GM23338 (cell line): ENCODE measurements around the gene FAM13C. TPM values are rescaled to one million over a fixed set of nuclear protein-coding genes. Genes with fewer than 3 reads are reported as not detected.

Source experiments
- ATAC-seq: fragments of 200-7000 bp; cut with Tn5 transposase; 3 replicates; pipeline ENCODE4 v1.9.1; 2020
- DNase-seq: peaks from one replicate; pipeline ENCODE4 v3.0.0-alpha.2; 2015; ENCODE audit warnings: low spot score
- H2AFZ ChIP-seq: fragments of 200-600 bp; sonication (generic); 2 replicates; pipeline ENCODE4 v1.8.0; 2016; ENCODE audit warnings: antibody characterized with exemption, mild to moderate bottlenecking, moderate library complexity
- H3F3A ChIP-seq: fragments of 200-600 bp; sonication (generic); replicated peaks from 2 replicates; pipeline ENCODE4 v1.8.0; 2017; ENCODE audit warnings: antibody characterized with exemption, mixed run types, low read depth
- H3K27ac ChIP-seq: fragments of 200-600 bp; sonication (generic); 2 replicates; pipeline ENCODE4 v1.6.1; 2016; ENCODE audit warnings: low read depth
- H3K27me3 ChIP-seq: fragments of 200-600 bp; sonication (generic); 2 replicates; pipeline ENCODE4 v1.8.0; 2016; ENCODE audit warnings: mild to moderate bottlenecking, mixed run types, moderate library complexity; ENCODE audit not compliant: insufficient read depth
- H3K36me3 ChIP-seq: fragments of 200-600 bp; sonication (generic); 2 replicates; pipeline ENCODE4 v1.8.0; 2016; ENCODE audit warnings: mild to moderate bottlenecking; ENCODE audit not compliant: insufficient read depth
- H3K4me1 ChIP-seq: fragments of 200-600 bp; sonication (generic); 2 replicates; pipeline ENCODE4 v1.8.0; 2016; ENCODE audit warnings: mild to moderate bottlenecking, moderate library complexity; ENCODE audit not compliant: insufficient read depth
- H3K4me2 ChIP-seq: fragments of 200-600 bp; sonication (generic); 2 replicates; pipeline ENCODE4 v1.7.1; 2017; ENCODE audit warnings: mixed run types
- H3K4me3 ChIP-seq: fragments of 200-600 bp; sonication (generic); 2 replicates; pipeline ENCODE4 v1.6.1; 2016; ENCODE audit warnings: mixed run types
- H3K79me2 ChIP-seq: fragments of 200-600 bp; sonication (generic); replicated peaks from 2 replicates; pipeline ENCODE4 v1.8.0; 2017; ENCODE audit warnings: mild to moderate bottlenecking; ENCODE audit not compliant: insufficient read depth
- H3K9me2 ChIP-seq: fragments of 200-600 bp; sonication (generic); 2 replicates; pipeline ENCODE4 v1.8.0; 2017; ENCODE audit not compliant: insufficient read depth
- H4K20me1 ChIP-seq: fragments of 200-600 bp; sonication (generic); replicated peaks from 2 replicates; pipeline ENCODE4 v1.8.0; 2017; ENCODE audit warnings: mild to moderate bottlenecking; ENCODE audit not compliant: insufficient read depth
- H3K27ac Mint-ChIP-seq: 2 replicates; pipeline ENCODE4 v1.8.0; 2020; ENCODE audit warnings: inconsistent platforms, mild to moderate bottlenecking, moderate library complexity, mixed read lengths
- H3K27me3 Mint-ChIP-seq: 3 replicates; pipeline ENCODE4 v1.8.0; 2022; ENCODE audit warnings: low read depth, mild to moderate bottlenecking, moderate library complexity, mixed read lengths, inconsistent platforms; ENCODE audit not compliant: insufficient read depth, poor library complexity
- H3K36me3 Mint-ChIP-seq: 3 replicates; pipeline ENCODE4 v1.8.0; 2021; ENCODE audit warnings: low read depth, mild to moderate bottlenecking, inconsistent platforms, moderate library complexity, mixed read lengths
- H3K4me1 Mint-ChIP-seq: 3 replicates; pipeline ENCODE4 v1.8.0; 2020; ENCODE audit warnings: mild to moderate bottlenecking, inconsistent platforms, mixed read lengths
- H3K4me3 Mint-ChIP-seq: 3 replicates; pipeline ENCODE4 v1.8.0; 2021; ENCODE audit warnings: moderate library complexity, mild to moderate bottlenecking, inconsistent platforms, mixed read lengths
- H3K9me3 Mint-ChIP-seq: 3 replicates; pipeline ENCODE4 v1.8.0; 2020; ENCODE audit warnings: moderate library complexity, mild to moderate bottlenecking, inconsistent platforms, mixed read lengths
- CREB1 ChIP-seq: fragments of 250-450 bp; sonication (Bioruptor Pico); IDR thresholded peaks from 2 replicates; pipeline ENCODE4 v1.5.0; 2020; ENCODE audit warnings: low read depth, mild to moderate bottlenecking, moderate library complexity
- EZH2 ChIP-seq: fragments of 200-600 bp; sonication (generic); IDR thresholded peaks from one replicate; pipeline ENCODE4 v1.8.0; 2017; ENCODE audit warnings: antibody characterized with exemption, mild to moderate bottlenecking, low read depth; ENCODE audit not compliant: unreplicated experiment
- EZH2phosphoT487 ChIP-seq: fragments of 200-600 bp; sonication (generic); IDR thresholded peaks from one replicate; pipeline ENCODE4 v1.8.1; 2018; ENCODE audit warnings: antibody characterized with exemption; ENCODE audit not compliant: unreplicated experiment
- JUNB ChIP-seq: IDR thresholded peaks from one replicate; pipeline ENCODE4 v1.6.1; 2016; ENCODE audit warnings: antibody characterized with exemption; ENCODE audit not compliant: unreplicated experiment
- NANOG ChIP-seq: IDR thresholded peaks from 2 replicates; pipeline ENCODE4 v1.6.1; 2016; ENCODE audit warnings: antibody characterized with exemption, borderline replicate concordance
- POLR2AphosphoS5 ChIP-seq: IDR thresholded peaks from 2 replicates; pipeline ENCODE4 v1.6.1; 2016; ENCODE audit warnings: antibody characterized with exemption, low read depth
- STAT1 ChIP-seq: IDR thresholded peaks from one replicate; pipeline ENCODE4 v1.6.1; 2016; ENCODE audit warnings: antibody characterized with exemption; ENCODE audit not compliant: unreplicated experiment
- ZNF114 ChIP-seq: fragments of 250-450 bp; sonication (Bioruptor Pico); IDR thresholded peaks from 2 replicates; pipeline ENCODE4 v1.5.0; 2020; ENCODE audit warnings: mild to moderate bottlenecking, moderate library complexity
- ZNF331 ChIP-seq: fragments of 250-450 bp; sonication (Bioruptor Pico); IDR thresholded peaks from 2 replicates; pipeline ENCODE4 v1.5.0; 2020; ENCODE audit warnings: low read depth, mild to moderate bottlenecking, moderate library complexity
- polyA plus RNA-seq: library from polyadenylated mRNA; unstranded; fragments of >200 nt; fragmentation: Nextera tagmentation; extraction: Ambion mirVana; gene quantifications from 2 replicates; pipeline ENCODE4 v1.2.1, GENCODE V29; 2016
- total RNA-seq: library from RNA; depleted of rRNA; stranded (reverse); fragments of >200 nt; shearing (Covaris generic); gene quantifications from 2 replicates; pipeline ENCODE4 v1.2.3, GENCODE V29; 2014
- TF ChIP-seq, protein P1 (sequence below), 2 experiments: fragments of 200-600 bp in 1 of 2; sonication (generic) in 1 of 2; conservative IDR thresholded peaks; 2 replicates each; pipeline versions ENCODE4 v1.5.1 to v1.6.1; 2016 to 2017; ENCODE audit warnings: antibody characterized with exemption in 2 of 2, low read depth in 2 of 2, mild to moderate bottlenecking in 2 of 2, moderate library complexity in 1 of 2
- TF ChIP-seq, protein P2 (sequence below): IDR thresholded peaks from 2 replicates; pipeline ENCODE4 v1.6.1; 2016; ENCODE audit warnings: antibody characterized with exemption
- TF ChIP-seq, protein P3 (sequence below): fragments of 250-450 bp; sonication (Bioruptor Pico); IDR thresholded peaks from 2 replicates; pipeline ENCODE4 v1.5.0; 2020; ENCODE audit warnings: mild to moderate bottlenecking, moderate library complexity
- TF ChIP-seq, protein P4 (sequence below): IDR thresholded peaks from one replicate; pipeline ENCODE4 v1.6.1; 2018; ENCODE audit warnings: antibody characterized with exemption; ENCODE audit not compliant: unreplicated experiment

Gene FAM13C
- total and polyA plus RNA-seq, 2 experiments from 2014 or later: 0.94 to 2.1 TPM

DNA sequence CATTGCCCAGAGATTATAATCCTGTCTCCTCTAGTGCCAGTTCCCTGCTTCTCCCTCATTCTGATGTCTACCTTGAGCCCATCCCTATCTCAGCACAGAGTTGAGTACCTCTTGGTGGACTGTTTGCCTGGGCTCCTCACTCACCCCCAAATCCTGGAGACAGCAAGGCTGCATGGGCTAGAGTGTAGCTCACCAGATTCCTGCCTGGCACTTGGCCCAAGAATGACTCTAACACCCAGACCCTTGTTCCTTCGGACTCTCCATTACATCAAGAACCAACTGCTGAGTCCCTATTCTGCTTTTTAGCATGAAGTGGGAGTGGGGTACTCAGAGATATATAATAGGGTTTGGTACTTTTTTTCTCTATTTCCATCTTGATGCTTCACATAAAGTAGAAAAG is 22.1 kb downstream of the FAM13C start:
- no peaks in the 10 kb centered on the region for H3K79me2 ChIP-seq
- H3K4me1 ChIP-seq: no peaks in the 10 kb centered on the region
- peaks cover 21% of the 10 kb centered on the region for H3K27me3 ChIP-seq
- H3K27ac Mint-ChIP-seq: no peak overlapping the region
- H4K20me1 ChIP-seq: no peaks in the 10 kb centered on the region
- H3K4me3 Mint-ChIP-seq: no peak overlapping the region
- TF ChIP-seq NANOG (no peak), JUNB (no peak), ZNF114 (CRISPR knock-in tag) (no peak), STAT1 (no peak), EZH2phosphoT487 (no peak), ZNF331 (no peak), CREB1 (CRISPR knock-in tag) (no peak), POLR2AphosphoS5 (no peak), EZH2 (no peak)
- TF ChIP-seq, protein P1, sequence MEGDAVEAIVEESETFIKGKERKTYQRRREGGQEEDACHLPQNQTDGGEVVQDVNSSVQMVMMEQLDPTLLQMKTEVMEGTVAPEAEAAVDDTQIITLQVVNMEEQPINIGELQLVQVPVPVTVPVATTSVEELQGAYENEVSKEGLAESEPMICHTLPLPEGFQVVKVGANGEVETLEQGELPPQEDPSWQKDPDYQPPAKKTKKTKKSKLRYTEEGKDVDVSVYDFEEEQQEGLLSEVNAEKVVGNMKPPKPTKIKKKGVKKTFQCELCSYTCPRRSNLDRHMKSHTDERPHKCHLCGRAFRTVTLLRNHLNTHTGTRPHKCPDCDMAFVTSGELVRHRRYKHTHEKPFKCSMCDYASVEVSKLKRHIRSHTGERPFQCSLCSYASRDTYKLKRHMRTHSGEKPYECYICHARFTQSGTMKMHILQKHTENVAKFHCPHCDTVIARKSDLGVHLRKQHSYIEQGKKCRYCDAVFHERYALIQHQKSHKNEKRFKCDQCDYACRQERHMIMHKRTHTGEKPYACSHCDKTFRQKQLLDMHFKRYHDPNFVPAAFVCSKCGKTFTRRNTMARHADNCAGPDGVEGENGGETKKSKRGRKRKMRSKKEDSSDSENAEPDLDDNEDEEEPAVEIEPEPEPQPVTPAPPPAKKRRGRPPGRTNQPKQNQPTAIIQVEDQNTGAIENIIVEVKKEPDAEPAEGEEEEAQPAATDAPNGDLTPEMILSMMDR (conservative IDR thresholded peaks at IDR 0.05; ENCODE audit: low read depth in 2 of 2): no peak
- TF ChIP-seq, protein P2, sequence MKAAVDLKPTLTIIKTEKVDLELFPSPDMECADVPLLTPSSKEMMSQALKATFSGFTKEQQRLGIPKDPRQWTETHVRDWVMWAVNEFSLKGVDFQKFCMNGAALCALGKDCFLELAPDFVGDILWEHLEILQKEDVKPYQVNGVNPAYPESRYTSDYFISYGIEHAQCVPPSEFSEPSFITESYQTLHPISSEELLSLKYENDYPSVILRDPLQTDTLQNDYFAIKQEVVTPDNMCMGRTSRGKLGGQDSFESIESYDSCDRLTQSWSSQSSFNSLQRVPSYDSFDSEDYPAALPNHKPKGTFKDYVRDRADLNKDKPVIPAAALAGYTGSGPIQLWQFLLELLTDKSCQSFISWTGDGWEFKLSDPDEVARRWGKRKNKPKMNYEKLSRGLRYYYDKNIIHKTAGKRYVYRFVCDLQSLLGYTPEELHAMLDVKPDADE: no peak
- TF ChIP-seq, protein P3, sequence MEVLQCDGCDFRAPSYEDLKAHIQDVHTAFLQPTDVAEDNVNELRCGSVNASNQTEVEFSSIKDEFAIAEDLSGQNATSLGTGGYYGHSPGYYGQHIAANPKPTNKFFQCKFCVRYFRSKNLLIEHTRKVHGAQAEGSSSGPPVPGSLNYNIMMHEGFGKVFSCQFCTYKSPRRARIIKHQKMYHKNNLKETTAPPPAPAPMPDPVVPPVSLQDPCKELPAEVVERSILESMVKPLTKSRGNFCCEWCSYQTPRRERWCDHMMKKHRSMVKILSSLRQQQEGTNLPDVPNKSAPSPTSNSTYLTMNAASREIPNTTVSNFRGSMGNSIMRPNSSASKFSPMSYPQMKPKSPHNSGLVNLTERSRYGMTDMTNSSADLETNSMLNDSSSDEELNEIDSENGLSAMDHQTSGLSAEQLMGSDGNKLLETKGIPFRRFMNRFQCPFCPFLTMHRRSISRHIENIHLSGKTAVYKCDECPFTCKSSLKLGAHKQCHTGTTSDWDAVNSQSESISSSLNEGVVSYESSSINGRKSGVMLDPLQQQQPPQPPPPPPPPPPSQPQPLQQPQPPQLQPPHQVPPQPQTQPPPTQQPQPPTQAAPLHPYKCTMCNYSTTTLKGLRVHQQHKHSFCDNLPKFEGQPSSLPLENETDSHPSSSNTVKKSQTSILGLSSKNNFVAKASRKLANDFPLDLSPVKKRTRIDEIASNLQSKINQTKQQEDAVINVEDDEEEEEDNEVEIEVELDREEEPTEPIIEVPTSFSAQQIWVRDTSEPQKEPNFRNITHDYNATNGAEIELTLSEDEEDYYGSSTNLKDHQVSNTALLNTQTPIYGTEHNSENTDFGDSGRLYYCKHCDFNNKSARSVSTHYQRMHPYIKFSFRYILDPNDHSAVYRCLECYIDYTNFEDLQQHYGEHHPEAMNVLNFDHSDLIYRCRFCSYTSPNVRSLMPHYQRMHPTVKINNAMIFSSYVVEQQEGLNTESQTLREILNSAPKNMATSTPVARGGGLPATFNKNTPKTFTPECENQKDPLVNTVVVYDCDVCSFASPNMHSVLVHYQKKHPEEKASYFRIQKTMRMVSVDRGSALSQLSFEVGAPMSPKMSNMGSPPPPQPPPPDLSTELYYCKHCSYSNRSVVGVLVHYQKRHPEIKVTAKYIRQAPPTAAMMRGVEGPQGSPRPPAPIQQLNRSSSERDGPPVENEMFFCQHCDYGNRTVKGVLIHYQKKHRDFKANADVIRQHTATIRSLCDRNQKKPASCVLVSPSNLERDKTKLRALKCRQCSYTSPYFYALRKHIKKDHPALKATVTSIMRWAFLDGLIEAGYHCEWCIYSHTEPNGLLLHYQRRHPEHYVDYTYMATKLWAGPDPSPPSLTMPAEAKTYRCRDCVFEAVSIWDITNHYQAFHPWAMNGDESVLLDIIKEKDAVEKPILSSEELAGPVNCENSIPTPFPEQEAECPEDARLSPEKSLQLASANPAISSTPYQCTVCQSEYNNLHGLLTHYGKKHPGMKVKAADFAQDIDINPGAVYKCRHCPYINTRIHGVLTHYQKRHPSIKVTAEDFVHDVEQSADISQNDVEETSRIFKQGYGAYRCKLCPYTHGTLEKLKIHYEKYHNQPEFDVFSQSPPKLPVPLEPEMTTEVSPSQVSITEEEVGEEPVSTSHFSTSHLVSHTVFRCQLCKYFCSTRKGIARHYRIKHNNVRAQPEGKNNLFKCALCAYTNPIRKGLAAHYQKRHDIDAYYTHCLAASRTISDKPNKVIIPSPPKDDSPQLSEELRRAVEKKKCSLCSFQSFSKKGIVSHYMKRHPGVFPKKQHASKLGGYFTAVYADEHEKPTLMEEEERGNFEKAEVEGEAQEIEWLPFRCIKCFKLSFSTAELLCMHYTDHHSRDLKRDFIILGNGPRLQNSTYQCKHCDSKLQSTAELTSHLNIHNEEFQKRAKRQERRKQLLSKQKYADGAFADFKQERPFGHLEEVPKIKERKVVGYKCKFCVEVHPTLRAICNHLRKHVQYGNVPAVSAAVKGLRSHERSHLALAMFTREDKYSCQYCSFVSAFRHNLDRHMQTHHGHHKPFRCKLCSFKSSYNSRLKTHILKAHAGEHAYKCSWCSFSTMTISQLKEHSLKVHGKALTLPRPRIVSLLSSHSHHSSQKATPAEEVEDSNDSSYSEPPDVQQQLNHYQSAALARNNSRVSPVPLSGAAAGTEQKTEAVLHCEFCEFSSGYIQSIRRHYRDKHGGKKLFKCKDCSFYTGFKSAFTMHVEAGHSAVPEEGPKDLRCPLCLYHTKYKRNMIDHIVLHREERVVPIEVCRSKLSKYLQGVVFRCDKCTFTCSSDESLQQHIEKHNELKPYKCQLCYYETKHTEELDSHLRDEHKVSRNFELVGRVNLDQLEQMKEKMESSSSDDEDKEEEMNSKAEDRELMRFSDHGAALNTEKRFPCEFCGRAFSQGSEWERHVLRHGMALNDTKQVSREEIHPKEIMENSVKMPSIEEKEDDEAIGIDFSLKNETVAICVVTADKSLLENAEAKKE: no peak
- TF ChIP-seq, protein P4, sequence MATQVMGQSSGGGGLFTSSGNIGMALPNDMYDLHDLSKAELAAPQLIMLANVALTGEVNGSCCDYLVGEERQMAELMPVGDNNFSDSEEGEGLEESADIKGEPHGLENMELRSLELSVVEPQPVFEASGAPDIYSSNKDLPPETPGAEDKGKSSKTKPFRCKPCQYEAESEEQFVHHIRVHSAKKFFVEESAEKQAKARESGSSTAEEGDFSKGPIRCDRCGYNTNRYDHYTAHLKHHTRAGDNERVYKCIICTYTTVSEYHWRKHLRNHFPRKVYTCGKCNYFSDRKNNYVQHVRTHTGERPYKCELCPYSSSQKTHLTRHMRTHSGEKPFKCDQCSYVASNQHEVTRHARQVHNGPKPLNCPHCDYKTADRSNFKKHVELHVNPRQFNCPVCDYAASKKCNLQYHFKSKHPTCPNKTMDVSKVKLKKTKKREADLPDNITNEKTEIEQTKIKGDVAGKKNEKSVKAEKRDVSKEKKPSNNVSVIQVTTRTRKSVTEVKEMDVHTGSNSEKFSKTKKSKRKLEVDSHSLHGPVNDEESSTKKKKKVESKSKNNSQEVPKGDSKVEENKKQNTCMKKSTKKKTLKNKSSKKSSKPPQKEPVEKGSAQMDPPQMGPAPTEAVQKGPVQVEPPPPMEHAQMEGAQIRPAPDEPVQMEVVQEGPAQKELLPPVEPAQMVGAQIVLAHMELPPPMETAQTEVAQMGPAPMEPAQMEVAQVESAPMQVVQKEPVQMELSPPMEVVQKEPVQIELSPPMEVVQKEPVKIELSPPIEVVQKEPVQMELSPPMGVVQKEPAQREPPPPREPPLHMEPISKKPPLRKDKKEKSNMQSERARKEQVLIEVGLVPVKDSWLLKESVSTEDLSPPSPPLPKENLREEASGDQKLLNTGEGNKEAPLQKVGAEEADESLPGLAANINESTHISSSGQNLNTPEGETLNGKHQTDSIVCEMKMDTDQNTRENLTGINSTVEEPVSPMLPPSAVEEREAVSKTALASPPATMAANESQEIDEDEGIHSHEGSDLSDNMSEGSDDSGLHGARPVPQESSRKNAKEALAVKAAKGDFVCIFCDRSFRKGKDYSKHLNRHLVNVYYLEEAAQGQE: no peak
- no peak for DNase-seq
- ATAC-seq: no peak
- H3K27me3 Mint-ChIP-seq: peaks cover 29% of the 10 kb centered on the region
- no peak overlapping the region for H3K4me2 ChIP-seq
- no peaks in the 10 kb centered on the region for H3K9me2 ChIP-seq
- H3K36me3 Mint-ChIP-seq: no peaks in the 10 kb centered on the region
- no peaks in the 10 kb centered on the region for H3K36me3 ChIP-seq
- H3F3A ChIP-seq: no peaks in the 10 kb centered on the region
- H3K4me3 ChIP-seq: no peak overlapping the region
- H3K27ac ChIP-seq: no peak overlapping the region
- H3K9me3 Mint-ChIP-seq: peaks cover 3% of the 10 kb centered on the region; the same call in 2 of the 3 replicates
- no peak overlapping the region for H2AFZ ChIP-seq
- H3K4me1 Mint-ChIP-seq: peaks cover 3% of the 10 kb centered on the region; the same call in 1 of the 3 replicates
